WTC11 (cell line): ENCODE measurements around the gene SAMD10.

Experiments
- CTCF ChIP-seq: fragments of 200-600 bp; IDR thresholded peaks from 2 replicates; pipeline ENCODE4 v1.8.0; 2022; ENCODE audit warnings: antibody characterized with exemption
- MAX ChIP-seq: sonication (generic); formaldehyde crosslinking; IDR thresholded peaks from 2 replicates; pipeline ENCODE4 v1.8.0; 2022; ENCODE audit warnings: mild to moderate bottlenecking, missing genetic modification reagents
- MXD4 ChIP-seq: fragments of 250-450 bp; sonication (Bioruptor Pico); IDR thresholded peaks from 2 replicates; pipeline ENCODE4 v1.8.0; 2021; ENCODE audit warnings: mild to moderate bottlenecking, moderate library complexity, borderline replicate concordance
- MYBL2 ChIP-seq: sonication (generic); formaldehyde crosslinking; IDR thresholded peaks from 2 replicates; pipeline ENCODE4 v1.8.1; 2023; ENCODE audit warnings: mild to moderate bottlenecking, moderate library complexity, missing genetic modification reagents
- NR3C1 ChIP-seq: sonication (generic); formaldehyde crosslinking; conservative IDR thresholded peaks from 2 replicates; pipeline ENCODE4 v1.8.1; 2023; ENCODE audit warnings: low read depth, mild to moderate bottlenecking, missing genetic modification reagents

- TF ChIP-seq MYBL2 (CRISPR knock-in tag) = no peak
- TF ChIP-seq CTCF = no peak
- no peak for TF ChIP-seq MAX (CRISPR knock-in tag)
- no peak for TF ChIP-seq NR3C1 (CRISPR knock-in tag)
- no peak for TF ChIP-seq MXD4 (CRISPR knock-in tag)
Observed at GRCh38 chr20:63939061-63939935, 40.1 kb downstream of the SAMD10 start.
